DMS53 treated with DMSO at 0.1 percent for 48 hours (cell line): Measurements from ENCODE around the gene FARP1.
A peak's percentile ranks its signal among the peaks of the same experiment; 100 is the strongest.

Source experiments
- DNase-seq: peaks from one replicate; lab custom pipeline; 2025; ENCODE audit not compliant: unreplicated experiment; lab: John Stamatoyannopoulos, UW

FARP1 gene

DNA sequence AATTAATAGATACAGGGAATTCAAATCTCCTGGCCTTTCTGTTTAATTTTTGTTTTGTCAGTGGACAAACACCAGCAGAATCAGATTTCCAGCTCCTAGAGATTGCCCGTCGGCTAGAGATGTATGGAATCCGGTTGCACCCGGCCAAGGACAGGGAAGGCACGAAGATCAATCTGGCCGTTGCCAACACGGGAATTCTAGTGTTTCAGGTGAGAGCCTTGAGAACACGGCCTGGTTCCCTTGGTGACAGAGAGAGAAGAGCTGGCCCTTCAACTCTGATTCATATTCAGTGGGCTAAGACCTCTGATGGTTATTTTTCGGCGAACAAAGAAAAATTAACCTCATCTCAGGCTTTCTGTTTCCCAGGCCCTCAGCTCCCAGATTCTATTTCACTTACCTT is 242.7 kb downstream of the FARP1 start:
- DNase-seq: no peak

GRCh38 chr13:98386637-98387036 is 243.7 kb downstream of the FARP1 start:
- DNase-seq: no peak

- DNase-seq: no peak
Measured at GRCh38 chr13:98389319-98389718, 246.4 kb downstream of the FARP1 start.

DNA sequence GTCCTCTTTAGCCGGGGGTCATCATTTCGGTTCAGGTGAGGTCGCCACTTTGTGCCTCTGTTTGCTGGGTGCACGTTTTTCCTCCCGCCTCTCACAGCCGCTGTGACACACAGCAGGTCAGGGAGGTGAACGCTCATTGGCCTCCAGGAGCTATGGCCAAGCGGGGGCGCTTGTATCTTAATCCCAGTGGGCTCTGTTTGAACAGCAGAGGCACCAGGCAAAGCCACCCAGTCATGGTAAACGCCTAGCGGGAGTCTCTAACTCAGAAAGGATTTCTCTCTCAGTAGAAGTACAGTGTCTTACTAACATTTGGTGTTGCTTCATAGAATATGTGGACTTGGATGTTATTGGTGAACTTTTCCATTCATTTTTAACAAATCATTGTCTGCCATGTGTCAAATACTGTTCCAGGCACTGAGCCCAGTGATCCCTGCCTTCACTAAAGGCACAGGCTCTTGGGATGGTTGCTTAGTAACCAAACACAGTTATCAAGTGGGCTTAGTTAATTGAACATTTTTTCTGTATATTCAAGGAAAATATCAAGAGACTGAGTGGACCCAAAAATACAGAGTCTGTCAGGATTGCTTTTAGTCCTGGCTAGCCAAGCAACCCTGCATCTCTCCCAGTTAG is 247.3 kb downstream of the FARP1 start:
- DNase-seq: no peak

DNA sequence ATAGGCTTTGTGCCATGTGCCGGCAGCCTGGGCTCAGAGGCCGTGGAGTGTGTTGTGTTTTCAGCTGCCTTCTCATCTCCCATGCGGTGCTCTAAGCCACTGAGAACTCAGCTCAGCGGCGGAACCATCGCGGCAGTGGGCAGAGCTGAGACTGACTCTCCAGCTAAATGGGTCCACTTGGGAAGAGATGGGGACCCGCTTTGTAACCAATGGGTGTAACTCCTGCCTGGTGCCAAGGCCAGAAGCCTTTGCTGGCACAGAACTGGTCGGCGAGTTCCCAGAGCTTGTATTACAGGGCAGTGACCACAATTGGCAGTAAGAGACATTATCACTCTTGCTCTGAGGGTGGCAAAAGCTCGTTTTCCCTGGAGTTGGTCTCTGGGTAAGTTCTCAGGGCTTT is 251.0 kb downstream of the FARP1 start:
- DNase-seq: no peak

DNA sequence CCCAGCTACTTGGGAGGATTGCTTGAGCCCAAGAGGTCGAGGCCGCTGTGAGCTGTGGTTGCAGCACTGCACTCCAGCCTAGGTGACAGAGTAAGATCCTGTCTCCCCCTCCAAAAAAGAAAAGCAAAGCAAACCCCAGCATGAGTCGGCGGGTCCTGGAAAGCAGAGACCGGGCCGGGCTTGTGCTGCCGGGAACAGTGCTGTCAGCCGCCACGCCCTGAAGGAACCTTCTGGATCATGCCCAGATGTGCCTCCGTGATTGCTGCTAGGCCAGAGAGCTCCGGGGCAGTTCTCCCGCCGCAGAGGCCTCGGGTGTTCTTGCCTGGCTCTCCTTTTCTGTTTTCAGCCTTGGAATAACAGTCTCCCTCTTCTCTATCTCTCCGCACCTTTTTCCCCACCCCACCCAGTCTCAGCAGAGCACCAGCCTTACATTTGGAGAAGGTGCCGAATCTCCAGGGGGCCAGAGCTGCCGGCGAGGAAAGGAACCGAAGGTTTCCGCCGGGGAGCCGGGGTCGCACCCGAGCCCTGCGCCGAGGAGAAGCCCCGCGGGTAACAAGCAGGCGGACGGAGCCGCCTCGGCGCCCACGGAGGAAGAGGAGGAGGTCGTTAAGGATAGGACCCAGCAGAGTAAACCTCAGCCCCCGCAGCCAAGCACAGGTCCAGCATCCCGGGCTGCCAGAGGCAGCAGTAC is 252.1 kb downstream of the FARP1 start:
- DNase-seq: no peak

GRCh38 chr13:98396071-98396710 is 253.3 kb downstream of the FARP1 start:
- DNase-seq: no peak

GRCh38 chr13:98397221-98397620 is 254.3 kb downstream of the FARP1 start:
- no peak for DNase-seq

DNA sequence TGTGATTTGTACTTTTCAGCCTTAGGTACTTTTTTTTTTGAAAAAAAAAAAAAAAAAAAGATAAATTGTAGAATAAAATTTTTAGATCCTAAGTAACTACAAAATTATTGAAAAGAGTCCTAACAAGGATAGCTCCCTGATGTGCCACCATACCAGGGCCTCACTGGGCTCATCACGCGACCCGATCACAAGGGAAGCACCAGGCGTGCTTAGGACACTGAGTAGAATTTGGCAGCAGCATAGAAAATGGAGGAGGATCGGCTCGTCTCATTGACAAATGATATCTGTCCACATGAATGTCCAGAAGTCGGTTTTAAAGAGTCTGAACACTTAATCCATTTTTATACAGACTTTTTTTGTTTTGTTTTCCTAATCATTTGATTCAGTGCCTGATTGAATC is 255.0 kb downstream of the FARP1 start:
- no peak for DNase-seq

- no peak for DNase-seq
Measured at GRCh38 chr13:98398581-98398980, 255.7 kb downstream of the FARP1 start.

- DNase-seq: no peak
Measured at GRCh38 chr13:98399756-98400155, 256.9 kb downstream of the FARP1 start.

GRCh38 chr13:98401934-98402333 is 259.0 kb downstream of the FARP1 start:
- DNase-seq: no peak

- DNase-seq: no peak
Measured at GRCh38 chr13:98403076-98403475, 260.2 kb downstream of the FARP1 start.

- DNase-seq: no peak
Measured at GRCh38 chr13:98405107-98405571, 262.2 kb downstream of the FARP1 start.

GRCh38 chr13:98405690-98406344 is 262.9 kb downstream of the FARP1 start:
- DNase-seq: no peak

DNA sequence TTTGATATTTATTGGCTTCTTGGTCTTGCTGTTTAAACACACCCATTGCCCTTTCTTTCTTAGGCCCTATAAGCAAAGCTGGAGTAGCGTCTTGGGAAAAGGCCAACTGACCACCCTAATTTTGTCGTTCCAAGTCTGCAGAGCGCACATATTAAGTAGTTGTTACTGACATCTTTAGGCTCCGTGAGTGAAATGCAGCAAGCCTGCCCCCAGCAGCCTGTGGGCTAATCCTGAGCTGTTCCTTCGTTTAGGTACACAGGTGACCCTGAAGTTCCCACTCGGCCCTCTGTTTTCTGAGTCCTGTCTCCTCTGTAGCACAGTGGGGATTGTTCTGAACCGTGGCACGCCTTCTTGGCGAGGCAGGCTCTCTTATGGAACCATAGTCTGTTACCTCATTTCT is 263.5 kb downstream of the FARP1 start:
- no peak for DNase-seq

DNA sequence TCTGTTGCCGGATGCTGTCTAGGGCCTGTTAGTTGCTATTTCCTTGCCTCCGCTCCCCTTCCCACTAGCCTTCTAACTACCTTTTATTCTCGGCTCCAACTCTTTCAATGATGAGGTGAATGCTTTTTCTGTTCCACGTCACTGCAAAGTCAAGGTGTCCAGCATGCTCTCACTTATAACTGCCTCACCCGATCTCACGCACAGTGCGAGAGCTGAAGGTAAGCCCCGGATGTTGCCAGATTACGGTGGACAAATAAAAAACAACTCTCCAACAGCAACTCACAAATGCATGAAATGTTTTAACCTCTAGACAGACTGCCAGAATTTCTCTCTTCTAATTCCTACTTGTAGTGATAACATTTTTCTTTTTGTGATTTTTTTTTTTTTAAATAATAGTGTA is 264.1 kb downstream of the FARP1 start:
- peak; percentile 25 for DNase-seq

DNA sequence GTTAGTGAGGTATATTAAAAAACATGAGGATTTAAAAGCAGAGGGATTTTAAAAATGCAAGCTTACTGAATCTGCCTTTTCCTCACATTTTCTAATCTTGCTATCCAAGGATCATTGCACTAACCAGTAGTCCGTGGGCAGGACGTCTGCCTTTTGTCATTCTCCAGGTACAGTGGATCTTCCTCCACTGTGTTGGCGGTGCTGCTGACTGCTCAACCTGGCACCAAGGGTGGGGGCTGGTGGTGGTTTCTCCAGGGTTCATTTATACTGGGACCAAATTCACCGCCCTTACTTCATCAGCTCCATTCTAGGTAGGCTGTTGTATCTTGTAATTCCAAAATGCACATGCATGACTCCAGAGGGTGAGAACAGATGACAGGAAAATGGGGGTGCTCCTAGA is 264.7 kb downstream of the FARP1 start:
- DNase-seq: no peak

- DNase-seq: no peak
Measured at GRCh38 chr13:98409281-98409680, 266.4 kb downstream of the FARP1 start.

- no peak for DNase-seq
Measured at GRCh38 chr13:98410612-98411011, 267.7 kb downstream of the FARP1 start.

GRCh38 chr13:98411013-98411412 is 268.1 kb downstream of the FARP1 start:
- no peak for DNase-seq
